SJCRH30 (cell line): ENCODE measurements around the gene REPIN1. TPM values are rescaled to one million over a fixed set of nuclear protein-coding genes. Genes with fewer than 3 reads are reported as not detected.

Source experiments
- DNase-seq, 2 experiments: peaks; one replicate each; pipeline ENCODE4 v3.0.0-alpha.2; 2015 to 2020
- H3K27ac ChIP-seq: fragments of 250-450 bp; sonication (Bioruptor Pico); 2 replicates; pipeline ENCODE4 v1.5.1; 2020; ENCODE audit warnings: mild to moderate bottlenecking, moderate library complexity
- H3K27me3 ChIP-seq: fragments of 250-450 bp; sonication (Bioruptor Pico); 2 replicates; pipeline ENCODE4 v1.5.1; 2020; ENCODE audit warnings: mild to moderate bottlenecking, moderate library complexity
- H3K36me3 ChIP-seq: fragments of 250-450 bp; sonication (Bioruptor Pico); 2 replicates; pipeline ENCODE4 v1.5.1; 2020; ENCODE audit warnings: mild to moderate bottlenecking, moderate library complexity
- H3K4me1 ChIP-seq: fragments of 250-450 bp; sonication (Bioruptor Pico); 2 replicates; pipeline ENCODE4 v1.5.1; 2020; ENCODE audit warnings: mild to moderate bottlenecking, moderate library complexity
- H3K4me3 ChIP-seq: fragments of 250-450 bp; sonication (Bioruptor Pico); 2 replicates; pipeline ENCODE4 v1.5.1; 2020; ENCODE audit warnings: mild to moderate bottlenecking, moderate library complexity
- H3K9me3 ChIP-seq: fragments of 250-450 bp; sonication (Bioruptor Pico); replicated peaks from 2 replicates; pipeline ENCODE4 v1.5.1; 2020; ENCODE audit warnings: mild to moderate bottlenecking, moderate library complexity
- total RNA-seq: library from RNA; depleted of rRNA; stranded (reverse); fragments of >200 nt; shearing (Covaris generic); gene quantifications from 2 replicates; pipeline ENCODE4 v1.2.3, GENCODE V29; 2014; rRNA removed

The REPIN1 gene
- 174 and 183 TPM in 2 replicates for total RNA-seq

GRCh38 chr7:150368096-150368883, at the start of gene REPIN1:
Gene REPIN1, plus strand, starts transcription at chr7:150368822. Its CDS starts 890 bp downstream, at chr7:150369712.
- peak within 1 kb of the TSS; percentile 89 for H3K4me3 ChIP-seq
- DNase-seq = peak; percentile 94 to 96

DNA sequence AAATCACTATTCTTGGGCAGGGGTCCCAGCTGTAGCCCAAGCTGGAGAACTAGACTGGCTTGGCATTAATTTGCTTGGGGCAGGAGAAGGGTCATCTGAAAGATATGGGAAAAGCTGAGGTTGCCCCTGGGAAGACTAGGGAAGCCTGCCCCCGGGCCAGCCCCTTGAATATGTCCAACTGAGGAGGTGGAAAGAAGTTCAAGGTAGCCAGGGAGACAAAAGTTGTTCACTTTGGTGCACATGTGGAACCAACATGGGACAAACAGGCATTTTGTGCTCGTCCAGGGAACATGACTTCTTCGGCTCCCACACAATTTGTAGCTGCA, 46.9 kb upstream of the REPIN1 start:
- Histone ChIP-seq H3K9me3 (no peaks in the 10 kb centered on the region), H3K27ac (no peak overlapping the region), H3K36me3 (no peaks in the 10 kb centered on the region), H3K4me1 (peaks cover 23% of the 10 kb centered on the region), H3K27me3 (no peaks in the 10 kb centered on the region), H3K4me3 (no peak overlapping the region)
- no peak for DNase-seq

More at GRCh38 chr7:150368096-150368883, at the start of gene REPIN1:
- Histone ChIP-seq H3K4me1 (peaks cover 17% of the 10 kb centered on the region), H3K9me3 (no peaks in the 10 kb centered on the region), H3K27me3 (no peaks in the 10 kb centered on the region), H3K27ac (peak within 1 kb of the TSS; percentile 100), H3K36me3 (peaks cover 24% of the 10 kb centered on the region)

DNA sequence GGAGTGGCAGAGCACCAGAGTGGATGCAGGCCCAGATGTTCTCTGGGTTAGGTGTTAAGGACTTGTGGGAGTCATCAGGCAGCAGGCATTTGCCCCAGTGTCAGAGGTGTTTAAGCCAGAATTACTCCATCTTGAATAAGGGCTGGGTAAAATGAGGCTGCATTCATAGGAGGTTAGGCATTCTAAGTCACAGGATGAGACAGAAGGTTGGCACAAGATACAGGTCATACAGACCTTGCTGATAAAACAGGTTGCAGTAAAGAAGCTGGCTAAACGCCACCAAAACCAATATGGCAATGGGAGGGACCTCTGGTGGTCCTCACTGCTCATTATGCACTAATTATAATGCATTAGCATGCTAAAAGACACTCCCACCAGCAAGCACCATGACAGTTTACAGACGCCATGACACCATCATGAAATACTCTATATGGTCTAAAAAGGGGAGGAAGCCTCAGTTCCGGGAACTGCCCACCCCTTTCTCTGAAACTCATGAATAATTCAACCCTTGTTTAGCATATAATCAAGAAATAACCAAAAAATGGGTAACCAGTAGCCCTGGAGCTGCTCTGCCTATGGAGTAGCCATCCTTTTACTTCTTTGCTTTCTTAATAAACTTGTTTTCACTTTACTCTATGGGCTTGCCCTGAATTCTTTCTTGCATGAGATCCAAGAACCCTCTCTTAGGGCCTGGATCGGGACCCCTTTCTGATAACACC, 46.3 kb upstream of the REPIN1 start:
- Histone ChIP-seq H3K4me3 (no peak overlapping the region), H3K9me3 (no peaks in the 10 kb centered on the region), H3K36me3 (no peaks in the 10 kb centered on the region), H3K27me3 (no peaks in the 10 kb centered on the region), H3K27ac (no peak overlapping the region), H3K4me1 (peaks cover 23% of the 10 kb centered on the region)
- no peak for DNase-seq

DNA sequence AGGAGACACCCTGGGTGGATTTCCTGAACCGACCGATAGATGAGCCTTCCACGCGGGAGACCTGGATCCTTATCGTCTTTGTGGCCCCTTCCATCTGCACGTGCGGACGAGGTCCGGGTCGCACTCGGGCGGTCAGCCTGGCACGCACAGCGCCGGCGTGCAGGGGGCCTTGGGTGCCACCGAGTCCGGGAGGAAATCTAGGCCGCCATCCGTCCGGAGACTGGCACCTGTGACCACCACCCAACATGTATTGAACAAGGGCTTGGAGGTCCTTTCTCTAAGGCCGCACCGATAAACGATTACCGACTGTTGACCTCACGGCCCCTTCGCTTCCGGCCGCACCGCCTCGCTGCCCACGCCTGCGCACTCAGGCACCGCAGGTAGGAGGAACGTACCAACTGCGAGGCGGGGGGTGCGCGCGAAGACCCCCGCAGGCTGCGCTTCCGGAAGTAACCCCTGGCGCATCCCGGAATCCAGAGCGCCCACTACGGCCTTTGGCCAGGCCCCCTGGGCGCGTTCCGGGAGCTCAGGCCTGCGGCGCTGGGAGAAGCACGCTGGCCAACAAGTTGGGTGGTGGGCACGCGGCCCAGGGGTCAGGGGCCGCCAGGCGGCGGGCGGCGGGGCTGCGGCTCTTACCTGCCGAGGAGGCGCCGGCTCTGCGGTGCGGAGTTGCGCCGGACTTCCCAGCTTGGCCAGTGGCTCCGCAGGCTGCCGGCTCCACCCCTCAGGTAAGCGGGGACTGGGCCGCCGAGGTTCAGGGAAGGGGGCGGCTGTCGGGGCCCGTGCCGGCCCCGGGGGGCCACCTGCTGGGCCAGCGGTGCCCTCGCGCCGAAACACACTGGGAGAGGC, 45.6 kb upstream of the REPIN1 start, which contains the start of the genes ACTR3C and LRRC61:
ACTR3C (minus strand) TSS at position 713 of the 849 bp plus-strand sequence. CDS start 28,249 bp downstream, outside the sequence.
LRRC61 (plus strand) TSS at position 523 of the 849 bp plus-strand sequence. CDS start 13,507 bp downstream, outside the sequence.
- Histone ChIP-seq H3K4me3 (no peak within 1 kb of the TSS), H3K27ac (no peak within 1 kb of the TSS), H3K27me3 (no peaks in the 10 kb centered on the region), H3K4me1 (peaks cover 23% of the 10 kb centered on the region), H3K36me3 (no peaks in the 10 kb centered on the region), H3K9me3 (no peaks in the 10 kb centered on the region)
- no peak for DNase-seq

- Histone ChIP-seq H3K9me3 (no peaks in the 10 kb centered on the region), H3K27me3 (no peaks in the 10 kb centered on the region), H3K27ac (no peak overlapping the region), H3K4me3 (no peak overlapping the region), H3K4me1 (peaks cover 26% of the 10 kb centered on the region), H3K36me3 (no peaks in the 10 kb centered on the region)
- no peak for DNase-seq
These were observed 44.8 kb upstream of the REPIN1 start for GRCh38 chr7:150323682-150324372.

DNA sequence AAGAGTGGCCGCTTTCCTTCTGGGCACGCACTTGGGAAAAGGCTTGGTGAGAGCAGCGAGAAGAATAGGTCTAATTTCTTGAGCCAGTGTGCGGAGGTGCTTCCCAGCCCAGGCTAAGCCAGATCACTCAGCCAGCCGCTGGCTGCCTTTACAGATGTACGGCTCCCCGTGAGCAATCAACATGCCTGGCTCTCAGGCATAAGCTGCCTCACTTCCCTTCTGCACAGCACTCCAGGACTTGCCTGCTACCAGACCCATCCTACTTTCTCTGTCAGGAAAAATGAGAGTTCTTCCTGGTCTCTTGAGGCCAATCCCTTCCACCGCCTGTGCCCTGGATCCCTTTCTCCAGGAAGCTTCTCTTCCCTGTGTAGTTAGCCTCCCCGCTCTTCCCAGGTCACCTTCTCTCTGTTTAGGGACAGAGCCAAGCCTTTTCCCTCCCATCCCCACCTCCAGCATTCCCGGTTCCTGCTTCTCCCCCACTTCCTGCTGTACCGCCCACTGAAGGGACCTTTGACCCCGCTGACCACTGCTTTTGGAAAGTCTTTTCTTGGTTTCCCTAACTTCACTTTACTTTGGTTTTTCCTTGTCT, 44.2 kb upstream of the REPIN1 start:
- no peak for DNase-seq
- Histone ChIP-seq H3K4me3 (no peak overlapping the region), H3K27ac (no peak overlapping the region), H3K36me3 (no peaks in the 10 kb centered on the region), H3K9me3 (no peaks in the 10 kb centered on the region), H3K4me1 (peaks cover 33% of the 10 kb centered on the region), H3K27me3 (no peaks in the 10 kb centered on the region)

GRCh38 chr7:150325110-150325611, 43.5 kb upstream of the REPIN1 start:
- no peak for DNase-seq
- Histone ChIP-seq H3K27me3 (no peaks in the 10 kb centered on the region), H3K27ac (no peak overlapping the region), H3K4me1 (peaks cover 38% of the 10 kb centered on the region), H3K36me3 (no peaks in the 10 kb centered on the region), H3K9me3 (no peaks in the 10 kb centered on the region), H3K4me3 (no peak overlapping the region)

GRCh38 chr7:150325901-150326300, 42.7 kb upstream of the REPIN1 start:
- no peak for DNase-seq
- Histone ChIP-seq H3K27me3 (no peaks in the 10 kb centered on the region), H3K36me3 (no peaks in the 10 kb centered on the region), H3K9me3 (no peaks in the 10 kb centered on the region), H3K27ac (no peak overlapping the region), H3K4me1 (peaks cover 33% of the 10 kb centered on the region), H3K4me3 (no peak overlapping the region)

- Histone ChIP-seq H3K9me3 (no peaks in the 10 kb centered on the region), H3K4me3 (no peak overlapping the region), H3K27ac (no peak overlapping the region), H3K36me3 (no peaks in the 10 kb centered on the region), H3K4me1 (peaks cover 29% of the 10 kb centered on the region), H3K27me3 (no peaks in the 10 kb centered on the region)
- no peak for DNase-seq
These were observed 41.9 kb upstream of the REPIN1 start for GRCh38 chr7:150326657-150327268.

GRCh38 chr7:150327308-150327707, 41.3 kb upstream of the REPIN1 start:
- H3K4me1 ChIP-seq = peaks cover 29% of the 10 kb centered on the region
- H3K4me3 ChIP-seq = no peak overlapping the region
- no peaks in the 10 kb centered on the region for H3K36me3 ChIP-seq
- H3K27me3 ChIP-seq = no peaks in the 10 kb centered on the region
- no peak overlapping the region for H3K27ac ChIP-seq
- no peaks in the 10 kb centered on the region for H3K9me3 ChIP-seq
- no peak for DNase-seq

DNA sequence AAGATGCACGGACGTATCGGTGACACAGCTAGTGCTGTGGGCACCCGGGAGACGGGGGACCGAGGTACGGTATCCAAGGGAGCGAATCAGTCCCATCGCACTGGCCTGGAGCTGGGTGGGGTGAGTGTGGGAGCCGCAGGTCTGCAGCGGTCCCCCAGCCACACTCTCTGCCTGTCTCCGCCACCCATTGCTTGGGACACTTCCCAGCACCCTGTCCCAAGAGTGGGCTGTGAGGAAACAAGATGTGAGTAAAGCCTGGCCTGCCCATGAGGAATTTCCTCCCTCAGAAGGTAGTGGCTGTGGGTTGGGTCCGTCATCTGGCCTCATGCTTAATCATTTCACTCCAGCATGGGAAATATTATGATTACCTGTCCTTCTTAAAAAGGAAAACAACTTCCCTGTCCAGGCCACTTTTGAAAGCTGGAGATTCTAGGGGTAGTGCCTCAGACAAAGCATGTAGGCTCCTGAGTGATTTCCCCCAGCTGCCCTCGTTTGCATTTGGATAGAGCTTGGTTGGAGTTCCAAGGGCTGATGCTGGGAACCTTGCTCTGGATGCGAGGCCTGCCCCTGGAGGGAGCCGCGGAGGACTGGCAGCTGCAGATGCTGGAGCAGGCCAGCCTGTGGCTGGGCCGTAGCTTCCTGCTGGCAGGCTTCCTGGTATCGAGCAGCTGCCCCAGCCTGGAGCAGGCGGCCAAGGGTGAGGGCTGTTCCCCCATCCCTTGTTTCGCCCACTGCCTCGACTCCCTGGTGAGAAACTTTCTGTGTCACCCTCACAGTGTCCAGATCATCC, 39.1 kb upstream of the REPIN1 start:
- H3K9me3 ChIP-seq = no peaks in the 10 kb centered on the region
- peak overlapping the region; percentile 48 for H3K27ac ChIP-seq
- H3K4me3 ChIP-seq = no peak overlapping the region
- H3K27me3 ChIP-seq = no peaks in the 10 kb centered on the region
- H3K36me3 ChIP-seq = no peaks in the 10 kb centered on the region
- peaks cover 21% of the 10 kb centered on the region for H3K4me1 ChIP-seq
- peak; percentile 91 to 92 for DNase-seq

GRCh38 chr7:150330211-150330885, 38.3 kb upstream of the REPIN1 start:
- Histone ChIP-seq H3K4me3 (no peak overlapping the region), H3K27me3 (no peaks in the 10 kb centered on the region), H3K9me3 (no peaks in the 10 kb centered on the region), H3K36me3 (no peaks in the 10 kb centered on the region), H3K27ac (peak overlapping the region; percentile 48), H3K4me1 (peaks cover 17% of the 10 kb centered on the region)
- DNase-seq = no peak
